NCI-H1436 treated with DMSO at 0.1 percent for 48 hours (cell line): ENCODE results near the gene HHIPL1.

Source experiments
- DNase-seq: peaks from one replicate; lab custom pipeline; 2025; lab: John Stamatoyannopoulos, UW

The HHIPL1 gene

GRCh38 chr14:99611646-99612045 is 33.3 kb upstream of the HHIPL1 start:
- no peak for DNase-seq

GRCh38 chr14:99612071-99612737 is 32.7 kb upstream of the HHIPL1 start:
- no peak for DNase-seq

- DNase-seq, result no peak
Observed at GRCh38 chr14:99612738-99613330, 32.1 kb upstream of the HHIPL1 start.

- no peak for DNase-seq
Observed at GRCh38 chr14:99615497-99616157, 29.3 kb upstream of the HHIPL1 start.

GRCh38 chr14:99616832-99617800 is 27.8 kb upstream of the HHIPL1 start:
- no peak for DNase-seq

- no peak for DNase-seq
Observed at GRCh38 chr14:99619835-99620834, 24.8 kb upstream of the HHIPL1 start.

- no peak for DNase-seq
Observed at GRCh38 chr14:99621948-99622347, 23.0 kb upstream of the HHIPL1 start.

GRCh38 chr14:99624024-99624423 is 20.9 kb upstream of the HHIPL1 start:
- DNase-seq, result no peak

- no peak for DNase-seq
Observed at GRCh38 chr14:99624971-99625370, 20.0 kb upstream of the HHIPL1 start.

- no peak for DNase-seq
Observed at GRCh38 chr14:99625476-99625875, 19.5 kb upstream of the HHIPL1 start.

GRCh38 chr14:99626041-99626648 is 18.8 kb upstream of the HHIPL1 start:
- DNase-seq, result no peak

- no peak for DNase-seq
Observed at GRCh38 chr14:99627100-99627499, 17.8 kb upstream of the HHIPL1 start.

GRCh38 chr14:99627510-99628381 is 17.2 kb upstream of the HHIPL1 start:
- DNase-seq, result no peak

GRCh38 chr14:99628887-99629618 is 15.9 kb upstream of the HHIPL1 start:
- DNase-seq, result no peak

GRCh38 chr14:99630202-99630601 is 14.7 kb upstream of the HHIPL1 start:
- DNase-seq, result no peak

- no peak for DNase-seq
Observed at GRCh38 chr14:99632410-99633035, 12.4 kb upstream of the HHIPL1 start.

- DNase-seq, result no peak
Observed at GRCh38 chr14:99633141-99633540, 11.8 kb upstream of the HHIPL1 start.

GRCh38 chr14:99633918-99634317 is 11.0 kb upstream of the HHIPL1 start:
- no peak for DNase-seq
